ENCODE data around the gene PRPF8.

The PRPF8 gene

DNA sequence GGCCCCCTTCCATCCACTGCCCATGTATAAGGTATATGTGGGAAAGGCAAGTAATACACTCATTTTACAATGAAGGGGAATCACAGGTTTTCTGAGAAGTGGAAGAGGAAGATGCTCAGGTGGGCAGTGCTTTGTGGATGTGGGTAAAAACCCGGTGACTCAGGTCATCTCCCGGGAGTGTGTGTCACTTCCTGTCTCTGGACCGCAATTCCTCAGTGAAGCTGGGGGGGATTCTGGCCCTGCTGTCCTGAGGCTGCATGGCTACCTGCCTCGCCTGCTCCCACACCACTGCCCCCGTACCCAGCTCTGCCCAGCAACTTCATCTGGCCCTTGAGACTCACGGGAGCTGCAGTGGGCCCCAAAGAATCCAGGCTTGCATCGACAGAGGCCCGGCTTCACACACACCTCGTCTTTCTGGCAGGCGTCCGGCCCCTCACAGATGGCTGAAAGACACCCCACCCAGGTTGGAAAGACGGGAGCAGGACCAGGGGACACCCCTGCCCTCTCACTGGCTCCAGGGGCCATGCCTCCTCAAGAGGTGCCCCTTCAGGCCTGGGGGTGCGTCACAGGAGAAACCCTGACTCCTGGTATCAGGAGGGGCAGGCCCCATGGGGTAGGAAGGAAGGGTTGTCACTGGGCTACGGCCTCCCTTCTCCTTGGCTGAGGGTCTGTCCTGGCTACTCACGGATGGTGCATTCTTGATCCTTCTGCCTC lies 40.0 kb downstream of the PRPF8 start:
- no peak for DNase-seq (ENCODE audit: low spot score)

DNA sequence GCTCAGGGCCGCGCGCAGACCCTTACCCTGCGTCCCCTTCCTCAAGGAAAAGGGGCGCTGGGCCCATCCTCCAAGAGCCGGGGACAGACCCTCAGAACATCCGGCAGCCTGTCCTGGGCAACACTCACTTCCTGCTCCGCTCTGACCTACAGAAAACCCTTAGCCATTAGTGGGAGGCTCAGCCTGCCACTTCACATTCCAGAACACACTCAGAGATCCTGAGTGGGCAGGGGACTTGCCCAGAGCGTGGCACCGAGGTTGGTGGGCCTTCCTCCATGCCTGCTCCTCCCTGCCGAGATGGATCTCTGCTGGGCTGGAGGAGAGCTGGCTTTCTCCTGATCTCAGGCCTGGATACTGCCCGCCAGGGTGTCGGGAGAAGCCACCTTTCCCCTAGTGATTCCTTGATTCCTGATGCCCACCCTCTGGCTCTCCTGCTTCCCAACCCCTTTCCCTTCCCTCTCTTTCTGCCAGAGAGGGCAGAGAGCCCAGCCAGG lies 40.6 kb downstream of the PRPF8 start:
- no peak for DNase-seq (ENCODE audit: low spot score)

DNA sequence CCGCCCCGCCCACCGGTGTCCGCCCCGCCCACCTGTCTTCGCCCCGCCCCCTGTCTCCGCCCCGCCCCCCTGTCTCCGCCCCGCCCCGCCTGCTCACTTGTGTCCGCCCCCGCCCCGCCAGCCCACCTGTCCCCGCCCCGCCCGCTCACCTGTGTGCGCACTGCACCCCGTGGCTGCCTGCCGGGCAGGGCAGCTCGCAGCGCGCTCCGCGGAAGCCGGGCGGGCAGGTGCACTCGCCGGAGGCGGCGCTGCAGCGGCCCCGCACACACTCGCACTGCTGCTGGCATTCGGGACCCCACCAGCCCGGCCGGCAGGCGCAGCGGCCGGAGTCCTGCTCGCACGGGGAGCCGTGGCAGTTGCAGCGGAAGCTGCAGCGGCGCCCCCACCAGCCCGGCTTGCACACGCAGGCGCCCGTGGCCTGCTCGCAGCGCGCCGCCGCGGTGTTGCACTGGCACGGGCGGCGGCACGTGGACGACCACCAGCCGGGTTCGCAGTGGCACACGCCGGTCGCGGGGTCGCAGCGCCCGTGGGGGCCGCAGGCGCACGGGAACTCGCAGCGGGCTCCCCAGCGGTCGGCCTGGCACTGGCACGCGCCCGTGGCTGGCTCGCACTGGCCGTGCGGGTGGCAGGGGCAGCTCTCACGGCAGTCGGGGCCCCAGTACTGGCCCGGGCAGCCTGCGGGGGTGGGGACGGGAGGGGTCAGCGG lies 41.2 kb downstream of the PRPF8 start:
- no peak for DNase-seq (ENCODE audit: low spot score)

DNA sequence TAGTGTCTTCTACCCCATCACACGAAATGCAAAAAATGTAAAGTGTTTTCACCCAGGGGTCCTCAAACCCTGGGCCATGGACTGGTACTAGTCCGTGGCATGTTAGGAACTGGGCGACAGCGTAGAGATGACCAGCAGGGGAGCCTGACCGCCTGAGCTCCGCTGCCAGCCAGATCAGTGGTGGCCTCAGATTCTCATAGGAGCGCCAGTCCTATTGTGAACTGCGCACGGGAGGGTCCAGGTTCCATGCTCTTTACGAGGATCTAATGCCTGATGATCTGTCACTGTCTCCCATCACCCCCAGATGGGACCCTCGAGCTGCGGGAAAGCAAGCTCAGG lies 43.6 kb downstream of the PRPF8 start:
- no peak for DNase-seq (ENCODE audit: low spot score)

DNA sequence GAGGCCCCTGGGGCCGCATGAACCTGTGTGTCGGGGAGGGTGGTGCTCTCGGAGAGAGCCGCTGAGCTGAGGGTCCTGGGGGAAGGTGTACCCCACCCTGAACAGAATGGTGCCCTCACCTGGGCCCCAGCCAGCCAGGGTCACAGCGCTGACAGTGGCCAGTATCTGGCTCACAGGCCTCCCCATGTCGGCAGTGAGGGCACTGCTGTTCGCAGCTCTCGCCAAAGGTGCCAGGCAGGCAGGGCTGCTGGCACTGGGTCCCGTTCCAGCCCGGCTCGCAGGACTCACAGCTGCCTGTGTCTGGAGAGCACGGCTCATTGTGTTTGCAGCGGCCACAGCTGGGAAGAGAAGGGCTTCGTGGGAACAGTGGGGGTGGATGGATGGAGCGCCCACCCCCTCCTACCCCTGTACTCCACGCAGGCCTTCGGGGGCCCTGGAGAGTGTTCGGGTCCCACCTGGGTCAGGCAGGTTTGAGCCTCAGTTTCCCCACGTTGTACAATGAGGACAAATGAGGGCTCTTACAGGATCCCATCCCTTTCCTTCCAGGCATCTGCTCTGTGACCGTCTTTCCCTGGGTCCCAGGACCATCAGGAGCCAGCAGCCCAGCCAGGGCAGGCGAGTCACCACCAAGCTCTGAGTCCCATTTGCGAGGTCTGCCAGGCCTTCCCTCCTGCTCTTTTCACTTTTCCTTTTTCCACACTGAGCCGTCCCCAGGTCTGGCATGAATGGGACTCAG lies 44.2 kb downstream of the PRPF8 start:
- peak; percentile 53 for DNase-seq (ENCODE audit: low spot score)

- DNase-seq (ENCODE audit: low spot score) = no peak
Measured at GRCh38 chr17:1639549-1640180, 45.0 kb downstream of the PRPF8 start.

DNA sequence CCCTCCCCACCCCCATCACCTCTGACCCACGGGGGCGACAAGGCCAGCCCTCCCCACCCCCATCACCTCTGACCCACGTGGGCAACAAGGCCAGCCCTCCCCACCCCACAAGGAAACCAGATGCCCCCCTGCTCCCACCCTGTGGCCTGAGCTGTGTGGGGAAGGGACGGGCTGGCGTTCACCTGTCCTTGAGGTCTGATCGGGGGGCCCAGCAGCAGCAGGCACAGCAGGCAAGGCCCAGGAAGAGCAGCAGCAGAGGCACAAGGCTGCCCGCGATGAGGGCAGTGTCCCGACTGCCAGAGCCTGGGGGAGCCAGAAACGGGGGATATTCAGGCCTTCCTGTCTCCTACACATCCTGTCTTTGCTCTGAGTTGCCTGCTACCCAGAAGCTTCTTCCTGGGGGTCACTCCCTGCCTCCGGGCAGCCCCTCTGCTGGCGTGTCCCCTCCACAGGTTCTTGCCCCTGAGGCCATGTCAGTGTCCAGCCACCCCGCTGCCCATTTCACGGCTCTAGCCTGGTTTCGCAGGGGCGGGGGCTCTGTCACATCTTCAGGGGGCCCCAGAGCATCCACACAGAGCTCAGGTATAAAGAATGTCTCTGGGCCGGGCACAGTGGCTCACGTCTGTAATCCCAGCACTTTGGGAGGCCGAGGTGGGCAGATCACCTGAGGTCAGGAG lies 45.9 kb downstream of the PRPF8 start:
- no peak for DNase-seq (ENCODE audit: low spot score)

DNA sequence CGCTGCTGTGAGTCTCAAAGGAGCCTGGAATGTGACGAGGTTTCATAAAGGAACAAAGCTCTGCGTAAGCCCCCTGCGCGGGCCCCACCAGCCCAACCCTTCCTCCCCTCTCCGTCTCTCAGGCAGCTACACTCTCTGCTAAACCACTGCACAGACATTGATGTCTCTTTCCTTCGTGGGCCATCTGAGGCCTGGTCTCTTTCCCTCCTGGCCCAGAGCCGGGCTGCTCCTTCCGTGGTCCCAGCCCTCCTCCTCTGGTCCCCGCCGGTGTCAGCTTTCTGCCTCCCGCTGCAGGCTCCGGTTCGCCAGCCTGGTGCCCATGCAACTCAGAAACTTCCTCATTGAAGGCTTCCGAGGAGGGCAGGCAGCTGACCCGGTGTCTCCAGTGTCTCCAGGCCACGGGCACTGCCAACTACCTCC lies 46.5 kb downstream of the PRPF8 start:
- DNase-seq (ENCODE audit: low spot score) = no peak

- no peak for DNase-seq (ENCODE audit: low spot score)
Measured at GRCh38 chr17:1636732-1637285, 47.9 kb downstream of the PRPF8 start.

- DNase-seq (ENCODE audit: low spot score) = no peak
Measured at GRCh38 chr17:1635675-1636465, 48.8 kb downstream of the PRPF8 start.

GRCh38 chr17:1634841-1635650 lies 49.6 kb downstream of the PRPF8 start:
- no peak for DNase-seq (ENCODE audit: low spot score)

GRCh38 chr17:1630662-1631061 lies 54.0 kb downstream of the PRPF8 start:
- DNase-seq (ENCODE audit: low spot score) = no peak

GRCh38 chr17:1629504-1630310 lies 55.0 kb downstream of the PRPF8 start:
- no peak for DNase-seq (ENCODE audit: low spot score)

DNA sequence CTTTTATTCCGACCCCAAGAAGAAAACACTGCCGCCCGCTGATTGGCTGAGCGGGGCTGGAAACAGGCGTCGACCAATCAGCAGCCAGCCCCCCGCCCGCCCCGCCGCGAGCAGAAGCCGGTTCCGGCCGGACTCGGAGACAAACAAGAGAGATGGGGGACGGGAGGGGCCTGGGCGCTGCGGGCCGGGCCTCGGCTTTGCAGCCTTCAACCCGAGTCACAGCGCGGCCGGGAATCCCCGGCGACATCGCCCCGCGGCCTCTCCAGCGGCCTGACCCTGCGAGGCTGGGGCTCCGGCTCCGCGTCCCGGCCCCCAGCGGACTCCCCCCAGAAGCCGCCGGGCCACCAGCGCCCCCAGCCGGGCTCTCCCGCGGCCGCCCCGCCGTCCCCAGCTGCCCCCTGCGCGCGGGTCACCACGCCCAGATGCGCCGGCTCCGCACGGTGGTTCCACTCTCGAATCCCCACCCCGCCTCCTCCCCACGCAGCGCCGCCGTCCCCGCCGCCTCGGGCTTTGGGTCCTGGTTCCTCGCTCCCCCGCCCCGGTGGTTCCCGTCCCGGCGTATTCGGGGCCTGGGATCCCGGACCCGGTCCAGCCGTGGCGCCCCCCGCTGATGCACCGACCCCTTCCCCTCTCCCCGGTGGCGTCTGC lies 55.7 kb downstream of the PRPF8 start:
- DNase-seq (ENCODE audit: low spot score) = peak; percentile 96

GRCh38 chr17:1627982-1628855 lies 56.4 kb downstream of the PRPF8 start, which contains the start of gene SLC43A2:
TSS of gene SLC43A2 (minus strand) at chr17:1628834. CDS start at chr17:1627874, 960 bp downstream.
- DNase-seq (ENCODE audit: low spot score) = peak; percentile 94

DNA sequence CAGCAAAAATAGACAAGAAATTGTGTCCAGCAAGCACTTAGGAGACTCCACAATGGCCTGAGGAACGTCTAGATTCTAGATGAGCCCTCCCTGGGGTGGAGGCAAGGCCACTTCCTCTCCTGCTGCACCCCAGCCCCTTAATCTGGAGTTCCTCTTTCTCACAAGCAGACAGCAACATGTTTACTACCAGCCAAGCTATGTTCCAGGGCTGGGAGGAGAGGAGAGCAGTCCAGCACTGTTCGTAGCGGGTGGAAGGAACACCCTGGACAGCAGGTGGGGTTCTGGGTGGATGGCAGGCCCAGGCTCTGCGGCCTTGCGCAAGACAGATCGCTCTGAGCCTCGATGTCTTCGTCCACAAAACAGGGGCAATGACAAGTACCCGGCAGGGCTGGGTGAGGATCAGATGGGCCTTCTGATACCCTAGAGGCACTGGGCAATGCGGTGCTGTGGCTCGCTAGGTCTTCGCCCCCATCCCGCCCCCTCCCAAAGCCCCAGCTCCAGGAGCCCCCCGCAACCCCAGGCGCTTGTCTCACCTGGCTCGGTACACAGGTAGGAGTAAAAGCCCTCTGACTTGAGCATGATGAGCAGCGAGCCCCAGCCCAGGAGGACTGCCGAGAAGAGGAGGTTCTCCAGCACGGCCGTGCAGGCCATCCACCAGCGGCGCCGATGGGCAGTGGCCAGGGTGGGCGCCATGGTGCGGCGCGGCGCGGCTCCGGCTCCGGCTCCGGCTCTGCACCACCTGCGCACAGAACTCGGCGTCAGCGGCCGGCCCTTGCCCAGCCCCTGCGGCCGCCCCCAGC lies 57.3 kb downstream of the PRPF8 start:
- DNase-seq (ENCODE audit: low spot score) = peak; percentile 82
